Measurements from ENCODE around the gene KCNB1.

Gene KCNB1

DNA sequence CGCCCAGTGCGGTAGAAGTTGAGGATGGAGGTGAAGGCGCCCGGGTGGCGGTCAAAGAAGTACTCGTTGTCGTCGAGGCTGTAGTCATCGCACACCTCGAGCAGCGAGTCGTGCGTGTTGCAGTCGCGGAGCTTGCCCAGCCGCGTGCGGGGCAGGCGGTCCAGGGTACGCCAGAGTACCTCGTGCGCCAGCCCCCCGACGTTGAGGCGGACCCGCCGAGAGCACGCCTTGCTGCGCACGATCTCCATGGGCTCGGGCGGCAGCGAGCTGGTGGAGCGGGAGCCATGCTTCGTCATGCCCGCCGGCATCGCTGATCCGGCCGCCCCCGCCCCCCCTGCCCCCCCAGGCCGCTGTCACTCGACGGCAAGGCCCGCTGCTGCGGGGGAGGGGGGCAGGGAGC, 295 bp downstream of the KCNB1 start:
- no peaks in the 10 kb centered on the region for H3K9me3 ChIP-seq (ENCODE audit: control insufficient read depth, insufficient read depth, low read length)
- no peak overlapping the region for H3K4me3 ChIP-seq (ENCODE audit: low read length)
- H4K20me1 ChIP-seq (ENCODE audit: control insufficient read depth, insufficient read depth, low read depth, low read length), result no peaks in the 10 kb centered on the region
- H3K4me2 ChIP-seq (ENCODE audit: low read length), result no peak overlapping the region
- no peak overlapping the region for H3K27ac ChIP-seq (ENCODE audit: low read depth, low read length)
- peaks cover 31% of the 10 kb centered on the region for H3K27me3 ChIP-seq (ENCODE audit: control insufficient read depth, low read length)
- H3K9me2 ChIP-seq (replicated peaks; ENCODE audit: control insufficient read depth, low read length), result no peaks in the 10 kb centered on the region
- H3F3A ChIP-seq (ENCODE audit: control insufficient read depth, insufficient read depth), result no peaks in the 10 kb centered on the region
- no peaks in the 10 kb centered on the region for H3K36me3 ChIP-seq (ENCODE audit: control insufficient read depth, low read length)
- peaks cover 4% of the 10 kb centered on the region for H3K4me1 ChIP-seq (ENCODE audit: control insufficient read depth, low read length)
- TF ChIP-seq, protein P1, sequence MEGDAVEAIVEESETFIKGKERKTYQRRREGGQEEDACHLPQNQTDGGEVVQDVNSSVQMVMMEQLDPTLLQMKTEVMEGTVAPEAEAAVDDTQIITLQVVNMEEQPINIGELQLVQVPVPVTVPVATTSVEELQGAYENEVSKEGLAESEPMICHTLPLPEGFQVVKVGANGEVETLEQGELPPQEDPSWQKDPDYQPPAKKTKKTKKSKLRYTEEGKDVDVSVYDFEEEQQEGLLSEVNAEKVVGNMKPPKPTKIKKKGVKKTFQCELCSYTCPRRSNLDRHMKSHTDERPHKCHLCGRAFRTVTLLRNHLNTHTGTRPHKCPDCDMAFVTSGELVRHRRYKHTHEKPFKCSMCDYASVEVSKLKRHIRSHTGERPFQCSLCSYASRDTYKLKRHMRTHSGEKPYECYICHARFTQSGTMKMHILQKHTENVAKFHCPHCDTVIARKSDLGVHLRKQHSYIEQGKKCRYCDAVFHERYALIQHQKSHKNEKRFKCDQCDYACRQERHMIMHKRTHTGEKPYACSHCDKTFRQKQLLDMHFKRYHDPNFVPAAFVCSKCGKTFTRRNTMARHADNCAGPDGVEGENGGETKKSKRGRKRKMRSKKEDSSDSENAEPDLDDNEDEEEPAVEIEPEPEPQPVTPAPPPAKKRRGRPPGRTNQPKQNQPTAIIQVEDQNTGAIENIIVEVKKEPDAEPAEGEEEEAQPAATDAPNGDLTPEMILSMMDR (IDR thresholded peaks at IDR 0.05; ENCODE audit: low read depth, low read length, poor library complexity, severe bottlenecking), result no peak
- TF ChIP-seq EZH2phosphoT487 (IDR thresholded peaks at IDR 0.05; ENCODE audit: borderline replicate concordance, low read length), result no peak
- no peaks in the 10 kb centered on the region for H3K79me2 ChIP-seq (ENCODE audit: control insufficient read depth, low read length)

DNA sequence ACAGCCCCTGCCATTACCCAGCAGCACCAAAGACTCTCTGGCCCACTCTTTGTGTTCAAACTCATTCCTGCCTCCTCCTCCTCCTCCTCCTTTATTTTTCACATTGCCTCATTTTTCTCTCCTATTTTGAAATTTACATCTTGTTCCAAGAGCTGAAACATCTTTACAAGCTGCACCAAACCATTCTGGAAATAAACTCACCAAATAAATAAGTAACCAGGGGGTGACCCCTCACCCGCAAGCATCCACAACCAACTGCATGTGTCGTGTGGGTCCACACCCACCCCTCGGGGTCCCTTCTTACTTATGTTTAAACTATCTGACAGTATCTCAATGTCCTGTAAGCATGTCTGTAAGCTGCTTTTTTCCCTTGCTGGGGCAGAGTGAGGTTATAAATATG, 1.4 kb downstream of the KCNB1 start:
- TF ChIP-seq, protein P1 (IDR thresholded peaks at IDR 0.05; ENCODE audit: low read depth, low read length, poor library complexity, severe bottlenecking), result no peak
- TF ChIP-seq EZH2phosphoT487 (IDR thresholded peaks at IDR 0.05; ENCODE audit: borderline replicate concordance, low read length), result no peak
- no peaks in the 10 kb centered on the region for H3F3A ChIP-seq (ENCODE audit: control insufficient read depth, insufficient read depth)
- no peaks in the 10 kb centered on the region for H3K36me3 ChIP-seq (ENCODE audit: control insufficient read depth, low read length)
- no peak overlapping the region for H3K4me3 ChIP-seq (ENCODE audit: low read length)
- H3K4me1 ChIP-seq (ENCODE audit: control insufficient read depth, low read length), result peaks cover 4% of the 10 kb centered on the region
- no peaks in the 10 kb centered on the region for H4K20me1 ChIP-seq (ENCODE audit: control insufficient read depth, insufficient read depth, low read depth, low read length)
- H3K9me3 ChIP-seq (ENCODE audit: control insufficient read depth, insufficient read depth, low read length), result no peaks in the 10 kb centered on the region
- H3K79me2 ChIP-seq (ENCODE audit: control insufficient read depth, low read length), result no peaks in the 10 kb centered on the region
- no peaks in the 10 kb centered on the region for H3K9me2 ChIP-seq (replicated peaks; ENCODE audit: control insufficient read depth, low read length)
- H3K27me3 ChIP-seq (ENCODE audit: control insufficient read depth, low read length), result peaks cover 24% of the 10 kb centered on the region
- H3K4me2 ChIP-seq (ENCODE audit: low read length), result no peak overlapping the region
- H3K27ac ChIP-seq (ENCODE audit: low read depth, low read length), result no peak overlapping the region

DNA sequence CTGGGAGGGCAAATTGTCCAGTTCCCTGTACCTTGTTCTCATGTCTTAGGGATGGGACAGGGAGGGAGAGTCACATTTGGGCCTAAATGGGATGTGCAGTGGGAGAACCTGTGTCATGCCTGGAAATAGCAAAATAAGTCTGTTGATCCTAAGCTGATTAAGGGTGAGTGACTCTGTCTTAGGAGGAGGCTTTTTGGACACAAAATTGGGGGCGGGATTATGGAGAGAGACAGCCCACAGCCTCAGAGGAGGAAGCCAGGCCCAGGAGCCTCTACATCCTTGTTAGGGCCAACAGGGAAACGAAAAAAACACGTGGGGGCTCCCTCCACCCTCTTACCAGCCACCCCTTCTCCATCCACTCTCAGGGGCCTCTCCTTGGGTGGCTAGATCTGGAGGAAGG, 2.2 kb downstream of the KCNB1 start:
- H3K36me3 ChIP-seq (ENCODE audit: control insufficient read depth, low read length), result no peaks in the 10 kb centered on the region
- no peaks in the 10 kb centered on the region for H3K9me2 ChIP-seq (replicated peaks; ENCODE audit: control insufficient read depth, low read length)
- no peak overlapping the region for H3K4me2 ChIP-seq (ENCODE audit: low read length)
- H3K27ac ChIP-seq (ENCODE audit: low read depth, low read length), result no peak overlapping the region
- no peaks in the 10 kb centered on the region for H3K9me3 ChIP-seq (ENCODE audit: control insufficient read depth, insufficient read depth, low read length)
- peaks cover 4% of the 10 kb centered on the region for H3K4me1 ChIP-seq (ENCODE audit: control insufficient read depth, low read length)
- H3K79me2 ChIP-seq (ENCODE audit: control insufficient read depth, low read length), result no peaks in the 10 kb centered on the region
- peaks cover 19% of the 10 kb centered on the region for H3K27me3 ChIP-seq (ENCODE audit: control insufficient read depth, low read length)
- no peaks in the 10 kb centered on the region for H4K20me1 ChIP-seq (ENCODE audit: control insufficient read depth, insufficient read depth, low read depth, low read length)
- H3K4me3 ChIP-seq (ENCODE audit: low read length), result no peak overlapping the region
- no peaks in the 10 kb centered on the region for H3F3A ChIP-seq (ENCODE audit: control insufficient read depth, insufficient read depth)
- TF ChIP-seq EZH2phosphoT487 (IDR thresholded peaks at IDR 0.05; ENCODE audit: borderline replicate concordance, low read length), result no peak
- TF ChIP-seq, protein P1 (IDR thresholded peaks at IDR 0.05; ENCODE audit: low read depth, low read length, poor library complexity, severe bottlenecking), result no peak

DNA sequence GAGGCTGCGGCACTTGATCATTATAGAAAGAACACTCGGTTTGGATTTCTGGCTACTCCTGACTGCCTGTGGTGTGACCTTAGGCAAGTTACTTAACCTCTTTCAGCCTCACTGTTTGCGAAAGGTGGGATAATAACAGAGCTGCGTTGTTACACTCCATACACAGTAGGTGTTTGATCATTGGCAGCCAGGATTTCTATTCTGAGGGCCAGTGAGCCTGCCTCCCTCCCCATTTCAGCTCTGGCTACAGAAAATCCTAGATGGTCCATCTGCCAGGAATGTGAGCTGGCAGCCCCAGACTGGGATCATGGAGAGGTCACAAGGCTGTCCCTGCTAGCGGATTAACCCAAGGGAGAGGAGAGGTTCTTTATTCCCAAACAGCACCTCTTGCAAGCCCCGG, 2.7 kb downstream of the KCNB1 start:
- no peaks in the 10 kb centered on the region for H3K9me3 ChIP-seq (ENCODE audit: control insufficient read depth, insufficient read depth, low read length)
- no peaks in the 10 kb centered on the region for H3F3A ChIP-seq (ENCODE audit: control insufficient read depth, insufficient read depth)
- TF ChIP-seq, protein P1 (IDR thresholded peaks at IDR 0.05; ENCODE audit: low read depth, low read length, poor library complexity, severe bottlenecking), result no peak
- TF ChIP-seq EZH2phosphoT487 (IDR thresholded peaks at IDR 0.05; ENCODE audit: borderline replicate concordance, low read length), result no peak
- no peaks in the 10 kb centered on the region for H3K79me2 ChIP-seq (ENCODE audit: control insufficient read depth, low read length)
- no peak overlapping the region for H3K4me3 ChIP-seq (ENCODE audit: low read length)
- H3K4me1 ChIP-seq (ENCODE audit: control insufficient read depth, low read length), result peaks cover 4% of the 10 kb centered on the region
- H3K27me3 ChIP-seq (ENCODE audit: control insufficient read depth, low read length), result peaks cover 17% of the 10 kb centered on the region
- no peak overlapping the region for H3K4me2 ChIP-seq (ENCODE audit: low read length)
- no peaks in the 10 kb centered on the region for H3K9me2 ChIP-seq (replicated peaks; ENCODE audit: control insufficient read depth, low read length)
- no peak overlapping the region for H3K27ac ChIP-seq (ENCODE audit: low read depth, low read length)
- H4K20me1 ChIP-seq (ENCODE audit: control insufficient read depth, insufficient read depth, low read depth, low read length), result no peaks in the 10 kb centered on the region
- no peaks in the 10 kb centered on the region for H3K36me3 ChIP-seq (ENCODE audit: control insufficient read depth, low read length)

Measured in DOHH2 (cell line).